ENCODE data around the gene RASSF1.

DNA sequence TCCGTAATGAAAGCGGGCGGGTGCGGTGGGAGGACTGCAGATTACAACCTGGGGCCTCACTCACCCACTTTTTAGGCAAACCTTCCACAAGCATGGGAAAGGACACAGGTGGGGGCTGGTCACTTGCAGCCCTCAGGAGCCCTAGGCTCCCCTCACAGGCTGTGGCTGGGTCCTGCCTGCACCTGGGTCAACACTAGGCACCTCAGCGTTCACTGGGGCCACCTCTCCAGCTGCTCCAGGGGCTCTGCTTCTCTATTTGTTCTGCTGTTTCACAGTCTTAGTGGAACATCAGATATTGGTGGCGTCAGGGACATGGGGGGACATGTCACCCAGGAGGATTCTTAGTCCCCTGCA lies 48.8 kb upstream of the RASSF1 start:
- TF ChIP-seq, protein P1, sequence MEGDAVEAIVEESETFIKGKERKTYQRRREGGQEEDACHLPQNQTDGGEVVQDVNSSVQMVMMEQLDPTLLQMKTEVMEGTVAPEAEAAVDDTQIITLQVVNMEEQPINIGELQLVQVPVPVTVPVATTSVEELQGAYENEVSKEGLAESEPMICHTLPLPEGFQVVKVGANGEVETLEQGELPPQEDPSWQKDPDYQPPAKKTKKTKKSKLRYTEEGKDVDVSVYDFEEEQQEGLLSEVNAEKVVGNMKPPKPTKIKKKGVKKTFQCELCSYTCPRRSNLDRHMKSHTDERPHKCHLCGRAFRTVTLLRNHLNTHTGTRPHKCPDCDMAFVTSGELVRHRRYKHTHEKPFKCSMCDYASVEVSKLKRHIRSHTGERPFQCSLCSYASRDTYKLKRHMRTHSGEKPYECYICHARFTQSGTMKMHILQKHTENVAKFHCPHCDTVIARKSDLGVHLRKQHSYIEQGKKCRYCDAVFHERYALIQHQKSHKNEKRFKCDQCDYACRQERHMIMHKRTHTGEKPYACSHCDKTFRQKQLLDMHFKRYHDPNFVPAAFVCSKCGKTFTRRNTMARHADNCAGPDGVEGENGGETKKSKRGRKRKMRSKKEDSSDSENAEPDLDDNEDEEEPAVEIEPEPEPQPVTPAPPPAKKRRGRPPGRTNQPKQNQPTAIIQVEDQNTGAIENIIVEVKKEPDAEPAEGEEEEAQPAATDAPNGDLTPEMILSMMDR (IDR thresholded peaks at IDR 0.05) = no peak
- TF ChIP-seq POLR2A (IDR thresholded peaks at IDR 0.05) = no peak

All from suprapubic skin (tissue), 3 donors.